Keratinocyte (primary cell): ENCODE data around the gene GBP6. TPM values are rescaled to one million over a fixed set of nuclear protein-coding genes. Genes with fewer than 3 reads are reported as not detected.

Experiments used
- polyA plus RNA-seq, 5 experiments: library from polyadenylated mRNA; depleted of rRNA in 3 of 5; stranded (reverse) in 3 of 5; stranded (forward) in 1 of 5; unstranded in 1 of 5; fragments of >200 nt; gene quantifications; 1 replicate in 1 of 5; 2 replicates in 3 of 5; 3 replicates in 1 of 5; pipeline versions ENCODE4 v1.2.1 to v1.2.3, GENCODE V29; 2011 to 2012; ENCODE audit warnings: missing spikeins in 2 of 5, low read depth in 1 of 5, low replicate concordance in 1 of 5

The GBP6 gene
- polyA plus RNA-seq, 1 donor (not counting 4 experiments of a cell fraction or from before 2014, with no cell fraction given): 9.4 TPM

Other genes with a start within 250 kb of the GBP6 start
- 0.26 to 0.95 TPM (median 0.43 TPM) in 3 replicates for gene GBP2, start 237.9 kb upstream of the GBP6 start, polyA plus RNA-seq
- gene GBP7, start 188.1 kb upstream of the GBP6 start, polyA plus RNA-seq: not detected in 3 replicates
- 0.01 TPM in 1 of 3 replicates, not detected in the others for gene GBP4, start 165.1 kb upstream of the GBP6 start, polyA plus RNA-seq
- 0.02 to 0.04 TPM (median 0.03 TPM) in 3 replicates for gene GBP5, start 91.2 kb upstream of the GBP6 start, polyA plus RNA-seq
- gene LRRC8B, start 160.8 kb downstream of the GBP6 start, polyA plus RNA-seq: 1.3 to 2.0 TPM (median 1.5 TPM) in 3 replicates